NB4 (cell line): ENCODE results near the gene AMZ1.

ENCODE experiments used
- DNase-seq: peaks from one replicate; pipeline ENCODE4 v3.0.0; 2010; ENCODE audit warnings: low read depth
- H3K4me3 ChIP-seq: one replicate; pipeline ENCODE4 v1.5.1; 2011; ENCODE audit warnings: mild to moderate bottlenecking, low read depth, low read length, moderate library complexity
- CTCF ChIP-seq: IDR thresholded peaks from one replicate; pipeline ENCODE4 v1.5.1; 2012; ENCODE audit warnings: low read depth, low read length
- MAX ChIP-seq: IDR thresholded peaks from 2 replicates; pipeline ENCODE4 v1.6.1; 2011; ENCODE audit warnings: low read depth, low read length
- MYC ChIP-seq: IDR thresholded peaks from 2 replicates; pipeline ENCODE4 v1.6.1; 2011; ENCODE audit warnings: low read depth, low read length
- POLR2A ChIP-seq: IDR thresholded peaks from 2 replicates; pipeline ENCODE4 v1.6.1; 2011; ENCODE audit warnings: mild to moderate bottlenecking; ENCODE audit not compliant: insufficient read length; ENCODE audit errors: extremely low read depth

Gene AMZ1

DNA sequence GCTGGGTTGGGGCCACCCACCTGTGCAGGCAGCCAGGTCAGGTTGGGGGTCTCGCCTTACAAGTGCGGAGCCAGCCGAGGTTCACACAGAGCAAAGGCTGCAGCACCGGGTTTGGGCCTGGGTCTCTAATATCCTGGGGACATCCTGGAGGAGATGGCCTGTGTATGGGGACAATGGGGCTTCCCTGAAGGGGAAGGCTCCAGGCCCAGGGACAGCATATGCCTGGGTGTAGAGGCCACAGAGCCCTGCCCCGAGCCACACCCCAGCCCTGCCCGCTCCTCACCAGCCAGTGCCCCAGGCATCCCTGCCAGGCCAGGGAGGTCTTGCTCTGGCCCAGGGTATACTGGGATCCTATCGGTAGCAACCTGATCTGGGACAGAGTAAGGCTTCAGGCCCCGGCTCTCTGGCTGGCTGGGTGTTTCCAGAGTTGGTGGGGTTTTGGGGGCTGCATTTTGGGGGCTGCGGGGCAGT lies 47.1 kb upstream of the AMZ1 start:
- TF ChIP-seq MYC: no peak
- no peak for TF ChIP-seq MAX
- no peak for TF ChIP-seq POLR2A
- no peak for TF ChIP-seq CTCF
- no peak overlapping the region for H3K4me3 ChIP-seq
- no peak for DNase-seq

DNA sequence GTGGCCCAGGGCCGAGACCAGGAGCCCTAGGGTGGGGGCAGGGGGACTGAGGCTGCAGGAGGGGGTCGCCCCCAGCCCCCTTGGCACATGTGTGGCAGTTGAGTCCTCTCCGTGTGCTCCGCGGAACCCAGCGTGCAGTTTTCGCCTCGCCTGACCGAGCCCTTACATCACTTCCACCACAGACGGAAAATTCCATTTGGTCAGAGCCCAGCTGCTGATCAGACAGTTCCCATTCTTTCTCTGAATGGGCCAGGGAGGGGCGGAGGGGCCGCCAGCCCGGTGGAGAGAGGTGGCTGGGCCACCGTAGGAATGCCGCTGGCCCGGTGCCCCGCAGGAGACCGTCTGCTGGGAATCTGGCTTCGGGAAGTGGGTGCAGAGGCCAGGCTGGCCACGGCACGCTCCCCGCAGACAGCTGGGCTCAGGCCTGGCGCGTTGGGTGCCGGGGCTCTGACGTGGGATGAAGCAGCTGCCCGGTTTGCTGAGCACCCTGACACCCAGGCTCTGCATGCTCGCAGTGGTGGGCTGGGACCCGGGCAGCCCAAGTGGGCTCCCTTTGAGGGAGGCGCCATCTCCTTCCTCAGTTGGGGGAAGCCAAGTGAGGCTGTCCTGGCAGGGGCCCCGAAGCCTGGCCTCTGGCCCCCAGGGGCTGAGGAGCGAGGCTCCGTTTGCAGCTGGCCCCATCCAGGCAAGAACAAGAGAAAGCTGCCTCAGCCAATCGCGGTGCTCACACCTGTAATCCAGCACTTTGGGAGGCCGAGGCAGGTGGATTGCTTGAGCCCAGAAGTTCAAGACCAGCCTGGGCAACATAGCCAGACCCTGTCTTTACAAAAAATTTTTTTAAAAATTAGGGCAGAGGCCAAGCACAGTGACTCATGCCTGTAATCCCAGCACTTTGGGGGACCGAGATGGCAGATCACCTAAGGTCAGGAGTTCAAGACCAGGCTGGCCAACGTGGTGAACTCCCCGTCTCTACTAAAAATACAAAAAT lies 46.3 kb upstream of the AMZ1 start:
- DNase-seq: peak; percentile 88
- H3K4me3 ChIP-seq: no peak overlapping the region
- TF ChIP-seq MYC (peak; percentile 91), CTCF (no peak), POLR2A (no peak), MAX (peak; percentile 82)

GRCh38 chr7:2643386-2644219 lies 44.4 kb upstream of the AMZ1 start:
- TF ChIP-seq MYC (no peak), CTCF (peak; percentile 36)
- no peak overlapping the region for H3K4me3 ChIP-seq
- DNase-seq: peak; percentile 49

DNA sequence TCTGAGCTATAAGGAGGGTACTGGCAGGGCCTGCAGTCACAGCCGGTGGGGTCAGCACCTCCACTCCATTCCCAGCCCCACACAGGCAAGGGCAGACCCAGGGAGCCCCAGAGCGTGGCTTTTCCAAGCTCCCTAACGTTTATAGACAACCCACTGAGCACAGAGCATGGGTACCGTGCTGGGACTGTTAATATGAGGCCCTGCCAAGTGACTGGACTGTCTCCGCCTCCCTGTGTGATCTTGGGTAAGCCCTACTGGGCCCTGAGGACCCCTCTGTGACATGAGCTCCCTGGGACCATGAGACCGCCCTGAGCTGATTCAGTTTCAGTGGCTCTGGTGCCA lies 43.8 kb upstream of the AMZ1 start:
- TF ChIP-seq POLR2A (no peak), MAX (no peak), MYC (no peak), CTCF (no peak)
- H3K4me3 ChIP-seq: no peak overlapping the region
- no peak for DNase-seq

GRCh38 chr7:2644562-2645273 lies 43.3 kb upstream of the AMZ1 start:
- H3K4me3 ChIP-seq: no peak overlapping the region
- no peak for DNase-seq
- no peak for TF ChIP-seq POLR2A
- TF ChIP-seq MAX: no peak
- TF ChIP-seq CTCF: no peak
- TF ChIP-seq MYC: no peak
